ENCODE measurements around the gene PDXP.
A peak's percentile ranks its signal among the peaks of the same experiment; 100 is the strongest.

PDXP gene

DNA sequence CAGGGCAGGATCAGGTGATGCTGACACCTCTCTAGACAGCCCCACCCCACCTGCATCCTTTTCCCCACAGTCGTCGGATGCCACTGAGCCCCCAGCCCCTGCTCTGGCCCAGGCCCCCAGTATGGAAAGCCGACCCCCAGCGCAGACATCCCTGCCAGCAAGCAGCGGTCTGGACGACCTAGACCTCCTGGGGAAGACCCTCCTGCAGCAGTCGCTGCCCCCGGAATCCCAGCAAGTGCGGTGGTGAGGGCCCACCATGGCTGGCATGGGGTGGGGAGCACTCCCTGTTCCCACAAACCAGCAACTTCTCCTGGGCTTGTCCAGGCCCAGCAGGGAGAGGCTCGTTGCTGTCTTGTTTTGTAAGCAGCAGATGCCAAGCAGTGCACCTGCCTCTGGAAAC, 28.6 kb upstream of the PDXP start:
- DNase-seq: no peak

DNA sequence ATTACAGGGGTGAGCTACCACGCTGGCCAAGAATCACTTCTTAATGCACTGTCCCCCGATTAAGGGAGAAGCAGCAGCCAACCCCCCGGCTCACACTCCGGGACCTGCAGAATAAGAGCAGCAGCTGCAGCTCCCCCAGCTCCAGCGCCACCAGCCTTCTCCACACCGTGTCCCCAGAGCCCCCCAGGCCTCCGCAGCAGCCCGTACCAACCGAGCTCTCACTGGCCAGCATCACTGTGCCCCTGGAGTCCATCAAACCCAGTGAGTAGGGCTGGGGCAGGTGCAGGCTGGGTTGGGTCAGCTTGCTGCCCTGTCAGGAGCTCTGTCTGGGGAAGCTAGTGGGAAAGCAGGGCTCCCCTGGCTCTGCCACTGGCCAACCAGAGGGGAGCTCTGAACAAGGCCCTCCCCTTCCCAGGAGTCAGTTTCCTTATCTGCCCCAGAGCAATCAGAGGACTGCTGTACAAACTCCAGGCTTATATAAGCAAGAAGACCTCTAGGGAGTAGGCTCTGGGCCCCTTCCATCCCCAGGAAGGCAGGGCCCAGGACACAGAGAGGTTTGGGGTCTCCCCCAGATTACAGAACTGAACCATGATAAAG, 27.6 kb upstream of the PDXP start:
- no peak for DNase-seq

DNA sequence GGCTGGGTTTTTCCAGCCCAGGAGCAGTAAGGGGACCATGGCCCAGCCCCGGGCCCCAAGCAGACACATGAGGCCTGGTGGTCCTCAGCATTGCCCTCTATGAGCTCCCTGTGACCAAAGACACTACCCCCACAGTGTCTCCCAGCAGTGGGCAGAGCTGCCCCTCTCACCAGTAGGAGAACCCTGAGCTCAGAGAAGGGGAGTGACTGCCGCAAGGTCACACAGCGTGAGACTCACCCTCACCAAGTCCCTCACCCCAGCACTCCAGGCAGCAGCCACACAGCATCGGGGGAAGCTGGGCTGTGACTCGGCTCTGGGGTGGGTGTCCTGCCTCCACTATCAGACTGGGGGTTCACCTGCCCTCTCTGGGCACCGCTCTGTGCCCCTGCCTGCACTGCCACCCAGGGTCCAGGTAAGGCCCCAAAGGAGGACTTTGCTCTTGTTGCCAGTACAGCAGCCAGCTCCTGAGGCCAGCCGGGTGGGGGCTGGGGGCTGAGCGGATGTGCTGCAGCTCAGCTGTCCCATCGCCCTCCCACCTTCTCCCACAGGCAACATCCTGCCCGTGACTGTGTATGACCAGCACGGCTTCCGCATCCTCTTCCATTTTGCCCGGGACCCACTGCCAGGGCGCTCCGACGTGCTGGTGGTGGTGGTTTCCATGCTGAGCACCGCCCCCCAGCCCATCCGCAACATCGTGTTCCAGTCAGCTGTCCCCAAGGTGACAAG, 26.9 kb upstream of the PDXP start:
- no peak for DNase-seq

DNA sequence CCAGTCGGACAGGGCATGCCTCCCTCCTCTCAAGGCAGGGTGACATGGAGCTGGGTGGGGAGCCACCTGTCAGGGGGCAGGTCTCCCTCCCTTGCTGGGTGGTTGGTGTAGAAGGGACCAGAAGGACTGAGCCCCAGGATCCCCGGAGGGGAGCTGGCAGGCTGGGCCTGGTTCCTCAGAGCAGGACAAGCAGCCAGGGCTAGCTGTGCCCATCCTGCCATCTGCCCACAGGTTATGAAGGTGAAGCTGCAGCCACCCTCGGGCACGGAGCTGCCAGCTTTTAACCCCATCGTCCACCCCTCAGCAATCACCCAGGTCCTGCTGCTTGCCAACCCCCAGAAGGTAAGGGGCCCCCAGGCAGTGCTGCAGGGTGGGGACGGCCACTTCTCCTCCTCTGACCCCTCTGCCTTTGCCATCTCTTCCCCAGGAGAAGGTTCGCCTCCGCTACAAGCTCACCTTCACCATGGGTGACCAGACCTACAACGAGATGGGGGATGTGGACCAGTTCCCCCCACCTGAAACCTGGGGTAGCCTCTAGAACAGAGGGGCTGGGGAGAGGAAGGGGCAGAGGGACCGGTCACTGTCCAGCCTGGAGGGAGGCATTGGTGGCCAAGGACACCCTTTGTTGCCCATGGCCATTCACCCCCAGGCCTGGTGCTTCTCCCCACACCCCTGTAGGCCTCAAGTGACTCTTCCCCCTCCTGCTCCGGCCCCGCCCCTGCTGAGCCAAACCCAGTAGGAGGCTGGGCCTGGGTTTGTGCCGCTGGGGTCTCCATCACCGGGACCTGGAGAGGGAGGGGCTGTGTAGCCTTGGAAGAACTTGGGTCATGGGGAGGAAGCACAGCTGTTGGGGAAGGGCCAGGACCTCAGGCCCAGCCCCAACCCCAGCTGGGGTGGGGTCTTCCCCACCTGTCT, 26.1 kb upstream of the PDXP start:
- DNase-seq: no peak

DNA sequence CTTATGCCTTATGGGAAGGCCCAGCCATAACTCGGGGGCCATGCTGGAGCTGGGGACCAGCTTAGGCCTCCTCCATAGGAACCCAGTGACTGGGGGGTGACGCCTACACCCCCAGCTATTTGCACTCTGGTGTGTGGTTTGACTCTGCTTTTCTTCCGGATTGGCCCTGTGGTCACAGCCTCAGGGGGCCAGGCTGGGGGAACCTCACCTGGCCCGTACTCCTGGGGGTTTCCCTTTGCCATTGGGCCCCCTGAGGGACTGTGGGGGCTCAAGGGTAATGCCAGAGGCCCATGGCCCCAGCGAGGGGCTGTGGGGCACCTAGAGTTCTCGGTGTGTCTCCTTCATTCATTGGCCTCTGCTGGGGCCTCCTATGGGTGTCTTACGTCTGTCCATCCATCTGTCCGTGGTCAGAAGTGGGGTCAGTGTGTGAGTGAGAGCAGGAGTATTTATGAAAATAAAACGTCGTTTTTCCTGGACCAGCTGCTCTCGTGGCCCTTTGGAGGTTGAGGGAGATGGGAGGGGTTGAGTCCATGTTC, 25.4 kb upstream of the PDXP start:
- DNase-seq: no peak

DNA sequence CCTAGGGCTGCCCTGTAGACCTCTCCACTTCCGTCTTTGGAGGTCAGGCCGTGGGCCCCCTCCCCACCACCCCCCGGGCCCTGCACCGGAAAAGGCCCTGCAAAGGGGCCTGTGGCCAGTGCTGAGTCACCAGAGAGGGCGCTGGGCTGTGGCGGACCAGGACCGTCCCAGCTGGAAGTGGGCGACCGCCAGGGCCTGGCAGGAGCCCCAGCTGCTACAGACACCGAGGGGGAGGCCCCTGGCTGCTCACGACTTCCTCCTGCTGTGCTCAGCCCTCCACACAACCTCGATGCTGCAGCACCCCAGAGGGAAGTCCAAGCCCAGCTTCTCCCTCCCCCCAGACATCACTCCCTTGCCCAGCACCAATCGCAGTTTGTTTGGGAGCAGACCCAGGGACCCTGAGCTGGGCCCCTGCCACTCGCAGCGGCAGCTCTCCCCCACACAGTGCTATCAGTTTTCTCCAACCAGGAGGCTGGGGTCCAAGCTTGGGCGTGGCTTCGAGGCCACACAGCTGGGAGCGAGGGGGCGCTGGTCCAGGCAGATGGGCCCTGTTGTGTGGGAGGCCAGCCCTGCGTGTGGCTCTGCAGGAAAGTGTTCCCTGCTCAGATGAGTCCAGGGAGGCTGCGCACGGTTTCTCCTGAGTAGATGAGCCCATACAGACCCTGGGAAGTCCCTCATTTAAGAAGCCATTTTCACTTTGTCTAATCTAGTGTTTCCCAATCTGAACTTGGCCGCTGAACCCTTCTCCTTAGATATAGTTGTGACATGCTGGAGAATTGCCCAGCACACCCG, 24.7 kb upstream of the PDXP start:
- peak; percentile 33 for DNase-seq

DNA sequence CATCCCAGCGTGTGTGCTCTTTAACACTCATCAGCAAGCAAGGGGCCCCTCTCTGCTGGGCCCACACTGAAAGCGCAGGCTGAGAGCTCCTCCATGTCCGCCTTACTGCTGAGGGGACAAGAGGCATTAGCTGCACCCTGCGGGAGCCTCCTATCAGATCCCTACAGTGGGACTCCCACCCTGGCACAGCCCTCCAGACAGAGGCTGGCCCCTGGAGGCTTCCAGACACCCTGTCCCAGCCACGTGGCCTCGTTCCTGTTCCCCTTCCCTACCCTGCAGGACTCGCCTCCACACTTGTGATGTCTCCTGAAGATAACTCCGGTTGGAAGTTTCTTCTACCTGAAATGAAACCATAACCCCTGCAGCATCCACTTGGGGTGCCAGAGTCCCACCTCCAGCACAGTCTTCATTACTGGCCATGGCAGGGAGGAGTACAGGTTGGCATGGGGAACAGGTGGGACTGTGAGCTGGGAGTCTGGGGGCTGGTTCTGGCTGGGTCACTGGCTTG, 24.1 kb upstream of the PDXP start:
- DNase-seq: no peak

DNA sequence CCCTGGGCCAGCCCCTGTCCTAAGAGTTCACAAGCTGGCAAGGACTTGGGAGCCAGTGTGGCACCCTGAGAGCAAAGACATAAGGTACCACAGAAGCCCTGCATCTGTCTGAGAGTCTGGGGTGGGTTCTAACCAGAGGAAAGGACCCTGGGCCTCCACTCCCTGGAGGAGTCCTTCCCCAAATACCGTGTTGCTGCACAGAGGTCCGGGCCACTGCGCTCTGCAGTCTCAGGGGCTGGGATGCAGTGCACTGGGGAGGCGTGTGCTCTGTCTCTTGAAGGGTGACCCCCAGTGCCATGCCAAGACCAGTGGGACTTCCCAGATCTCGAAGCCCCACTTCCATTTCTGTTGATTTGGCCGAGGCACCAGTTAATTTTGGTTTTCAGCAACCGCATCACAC, 23.4 kb upstream of the PDXP start:
- no peak for DNase-seq

DNA sequence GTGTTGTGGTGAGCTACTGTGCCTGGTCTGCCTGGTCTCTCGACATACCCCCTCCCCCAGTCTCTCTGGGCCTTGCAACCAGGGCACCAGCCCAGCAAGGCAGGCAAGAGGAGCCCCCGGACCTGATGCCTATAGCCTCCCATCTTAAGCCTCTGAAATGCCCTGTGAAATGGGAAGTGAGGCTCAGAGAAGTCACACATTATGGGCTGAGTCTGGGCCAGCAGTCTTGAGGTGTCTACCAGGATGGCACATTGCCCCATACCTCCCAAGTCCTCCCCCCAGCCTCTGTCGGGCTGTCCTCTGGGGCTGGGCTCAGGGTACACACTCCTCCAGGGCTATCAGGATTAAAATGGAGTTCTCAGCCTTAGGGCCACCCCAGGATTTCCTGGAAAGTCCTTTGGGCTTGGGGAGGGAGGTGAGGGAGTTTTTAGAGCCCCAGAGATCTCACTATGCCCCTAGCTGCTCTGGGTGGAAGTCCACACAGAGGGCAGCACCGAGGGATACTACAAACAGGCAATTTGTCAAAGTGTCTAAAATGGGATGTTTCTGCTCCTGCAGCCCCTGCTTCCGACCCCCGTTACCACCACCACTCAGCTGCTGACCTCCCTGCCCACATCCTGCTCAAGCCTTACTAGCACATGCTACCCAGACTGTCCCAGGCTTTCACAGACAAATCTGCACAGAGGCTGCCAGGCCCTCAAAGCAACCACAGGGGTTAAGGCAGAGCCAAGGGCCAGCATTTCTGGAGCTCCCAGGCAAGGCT, 22.2 kb upstream of the PDXP start:
- no peak for DNase-seq

DNA sequence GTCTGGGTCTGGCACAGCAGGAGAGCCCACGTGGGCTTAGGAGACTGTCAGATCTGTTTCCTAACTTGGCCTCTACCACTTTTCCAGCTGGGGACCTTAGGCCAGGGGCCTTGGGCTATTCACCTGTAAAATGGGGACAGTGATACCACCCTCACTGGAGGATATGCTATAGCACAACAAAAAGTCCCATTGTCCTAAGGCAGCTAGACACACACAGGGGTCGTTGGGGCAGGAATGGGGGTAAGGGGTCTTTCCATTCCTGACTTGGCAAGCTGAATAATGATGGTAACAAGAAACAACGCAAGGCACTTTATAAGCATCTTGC, 21.6 kb upstream of the PDXP start:
- DNase-seq: no peak

DNA sequence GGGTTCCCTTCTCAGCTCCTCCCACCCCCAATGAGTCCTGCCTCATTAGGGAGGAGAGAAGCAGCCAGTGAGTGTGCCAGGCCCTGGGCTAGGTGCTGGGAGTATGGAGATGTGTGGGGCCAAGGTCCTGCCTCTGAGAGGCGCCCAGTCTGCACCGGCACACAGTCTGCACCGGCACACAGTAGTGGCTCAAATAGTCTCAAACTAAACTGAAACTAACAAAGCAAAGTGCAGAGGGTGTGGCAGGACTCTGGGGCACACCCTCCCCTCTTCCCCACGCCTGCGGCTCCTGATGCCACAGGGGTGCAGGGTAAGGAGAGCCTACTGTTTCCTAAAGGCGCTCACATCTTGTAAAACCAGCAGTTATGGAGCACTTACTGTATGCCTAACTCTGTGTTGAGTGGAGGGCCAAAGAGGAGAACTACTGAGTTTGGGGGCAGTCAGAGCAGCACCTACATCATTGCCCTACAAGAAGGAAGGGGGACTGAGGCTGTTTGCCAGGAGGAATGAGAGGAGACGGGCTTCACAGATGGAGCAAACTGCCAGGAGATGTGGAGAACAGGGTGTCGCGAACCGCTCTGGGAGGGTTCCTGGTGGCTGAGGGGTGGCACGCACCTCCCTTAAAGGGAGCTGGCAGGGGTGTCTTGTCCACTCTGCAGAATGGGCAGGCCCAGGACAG, 20.0 kb upstream of the PDXP start:
- no peak for DNase-seq

DNA sequence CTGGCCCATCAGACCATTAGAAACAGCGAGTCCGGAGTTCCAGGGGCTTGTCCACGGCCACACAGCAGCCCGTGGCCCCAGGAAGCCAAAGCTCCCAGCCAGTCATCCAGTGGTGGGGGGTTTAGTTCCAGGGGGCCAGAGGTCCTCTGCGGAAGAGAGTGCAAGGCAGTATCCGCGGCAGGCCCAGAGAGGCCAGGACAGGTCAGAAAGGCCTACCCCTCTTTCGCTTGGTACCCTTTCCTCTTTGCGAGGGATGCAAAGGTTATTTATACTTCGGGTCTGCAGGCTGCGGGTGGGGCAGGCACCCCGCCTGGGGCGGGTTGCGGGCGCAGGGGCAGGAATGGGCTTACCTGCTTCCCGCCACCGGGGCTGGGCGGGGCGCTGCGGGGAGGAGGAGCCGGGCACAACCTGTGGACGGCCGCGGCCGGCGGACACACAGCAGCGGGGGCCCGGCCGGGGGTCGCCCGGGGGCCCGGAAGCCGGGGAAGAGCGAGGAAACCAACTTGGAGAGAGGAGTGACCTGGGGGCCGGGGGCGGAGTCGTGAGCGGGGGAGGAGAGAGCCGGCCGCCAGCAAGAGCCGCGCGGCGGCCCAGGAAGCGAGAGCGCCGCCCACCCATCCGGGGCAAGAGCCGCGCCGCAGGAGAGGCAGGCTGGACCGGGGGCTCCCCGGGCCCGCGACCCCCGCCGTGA, 19.3 kb upstream of the PDXP start, which contains the start of gene SH3BP1:
Gene SH3BP1 (plus strand): TSS at position 600 of the 691 bp plus-strand sequence. CDS start 119 bp downstream, outside the sequence.
- DNase-seq: peak; percentile 47

DNA sequence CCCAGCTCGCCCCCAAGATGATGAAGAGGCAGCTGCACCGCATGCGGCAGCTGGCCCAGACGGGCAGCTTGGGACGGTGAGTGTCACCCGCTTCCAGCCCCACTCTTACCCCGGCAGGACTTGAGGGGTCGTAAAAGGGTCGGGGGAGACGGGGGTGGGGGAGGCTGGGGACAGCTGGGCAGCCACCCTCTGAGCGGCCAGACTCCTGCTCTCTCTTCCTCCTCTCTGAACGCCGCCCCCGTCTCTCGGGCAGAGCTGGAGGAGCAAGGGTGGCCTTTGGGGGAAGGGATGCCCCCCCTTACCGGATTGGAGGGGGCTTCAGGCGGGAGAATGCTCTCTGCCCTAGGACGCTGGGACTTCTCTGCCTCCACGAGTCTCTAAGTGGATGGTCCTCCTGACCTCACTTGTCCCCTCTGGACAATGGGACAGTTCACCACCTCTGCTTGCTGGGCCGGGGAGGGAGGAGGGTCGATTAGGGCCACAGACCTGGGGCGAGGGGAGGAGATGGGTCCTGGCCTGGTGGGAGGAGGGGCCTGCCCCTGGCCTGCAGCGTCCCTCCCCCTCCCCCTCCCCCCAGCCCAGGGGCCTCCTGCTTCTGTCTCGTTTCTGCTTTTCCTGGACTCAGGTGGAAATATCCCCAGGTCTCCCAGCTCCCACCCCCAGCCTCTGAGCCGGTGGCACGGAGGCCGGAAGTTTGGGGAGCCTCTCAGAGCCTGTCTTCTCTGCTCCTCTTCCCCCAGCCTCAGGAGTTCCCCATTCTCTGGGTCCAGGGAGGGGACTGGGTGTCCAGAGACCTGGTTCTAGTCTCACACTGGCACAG, 18.5 kb upstream of the PDXP start:
- DNase-seq: no peak

DNA sequence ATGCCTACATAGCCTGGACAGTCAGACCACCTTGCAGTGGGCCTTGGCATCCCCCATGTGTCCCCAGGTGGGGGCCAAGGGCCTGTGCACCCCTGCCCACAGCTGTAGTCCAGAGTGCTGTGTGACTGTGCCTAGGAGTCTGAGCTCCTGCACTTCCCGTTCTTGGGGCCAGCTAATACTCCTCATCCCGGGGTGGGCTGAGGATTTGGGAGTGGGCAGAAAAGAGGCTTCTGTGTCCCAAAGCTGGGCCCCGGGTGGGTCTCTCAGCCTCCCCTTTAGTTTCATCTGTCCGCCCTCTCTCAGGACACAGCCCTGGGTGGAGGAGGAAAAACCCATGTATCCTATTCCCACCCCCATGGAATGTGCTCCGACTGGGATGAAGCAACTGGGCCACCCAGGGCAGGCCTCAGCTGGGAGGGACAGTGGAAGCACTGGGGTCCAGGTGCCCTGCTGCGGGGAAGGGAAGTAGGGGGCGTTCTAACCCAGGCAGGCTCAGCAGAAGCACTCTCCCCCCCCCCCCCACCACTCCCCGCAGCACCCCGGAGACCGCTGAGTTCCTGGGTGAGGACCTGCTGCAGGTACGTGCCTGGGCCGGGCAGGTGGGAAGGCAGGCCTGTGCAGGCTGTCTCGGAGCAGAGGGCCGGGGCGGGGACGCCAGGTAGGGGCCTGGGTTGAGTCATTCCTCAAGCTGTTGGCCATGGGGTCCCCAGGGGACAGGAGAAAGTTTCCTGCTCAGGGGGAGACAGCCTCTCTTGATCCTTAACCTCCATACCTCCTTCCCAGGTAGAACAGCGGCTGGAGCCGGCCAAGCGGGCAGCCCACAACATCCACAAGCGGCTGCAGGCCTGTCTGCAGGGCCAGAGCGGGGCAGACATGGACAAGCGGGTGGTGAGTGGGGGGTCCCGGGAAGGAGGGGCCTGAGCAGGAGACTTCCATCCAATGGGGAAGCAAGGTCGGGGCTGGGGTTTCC, 17.6 kb upstream of the PDXP start:
- DNase-seq: peak; percentile 69

DNA sequence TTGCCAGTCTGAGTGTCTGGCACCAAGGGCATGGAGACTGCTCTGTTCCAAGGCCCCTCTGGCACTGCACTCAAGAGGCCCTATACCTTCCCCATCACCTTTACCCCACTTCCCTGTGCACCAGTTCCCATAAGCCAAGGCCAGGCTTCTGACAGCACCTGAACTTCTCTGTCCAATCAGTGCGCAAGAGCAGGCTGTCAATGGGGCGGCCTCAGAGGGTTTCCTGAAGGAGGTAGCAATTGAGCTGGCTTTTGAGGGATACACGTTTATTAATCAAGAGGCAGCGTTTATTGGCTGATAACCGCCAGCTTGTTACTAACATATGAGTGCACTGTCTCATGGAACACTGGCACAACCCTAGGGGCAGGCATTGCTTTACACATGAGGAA, 17.0 kb upstream of the PDXP start:
- DNase-seq: no peak

DNA sequence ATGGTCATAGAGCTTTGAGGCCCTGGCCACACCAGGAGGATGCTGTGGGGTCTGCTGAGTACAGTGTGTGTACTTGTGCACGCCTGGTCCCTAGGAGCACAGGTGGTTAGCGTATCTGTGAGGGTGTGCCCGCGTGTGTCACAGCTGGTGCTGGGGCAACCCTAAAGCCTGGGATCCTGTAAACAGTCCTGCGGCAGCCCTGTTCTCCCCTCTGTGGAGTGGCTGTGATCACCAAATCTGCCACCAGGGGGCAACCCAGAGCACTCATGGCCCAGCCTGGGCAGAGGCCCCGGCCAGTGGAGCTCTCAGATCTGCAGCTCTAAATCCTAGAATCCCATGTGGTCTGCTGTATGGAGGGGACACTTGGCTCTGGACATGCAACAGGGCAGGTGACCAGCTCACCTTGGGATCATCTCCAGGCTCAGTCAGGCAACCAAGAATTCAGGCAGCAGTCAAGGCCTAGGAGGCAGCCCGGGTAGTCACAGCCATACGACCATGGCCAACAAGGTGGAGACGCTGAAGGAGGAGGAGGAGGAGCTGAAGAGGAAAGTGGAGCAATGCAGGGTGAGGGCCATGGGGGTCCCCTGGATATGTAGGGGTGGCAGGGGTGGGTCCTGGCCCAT, 15.2 kb upstream of the PDXP start:
- DNase-seq: peak; percentile 43

DNA sequence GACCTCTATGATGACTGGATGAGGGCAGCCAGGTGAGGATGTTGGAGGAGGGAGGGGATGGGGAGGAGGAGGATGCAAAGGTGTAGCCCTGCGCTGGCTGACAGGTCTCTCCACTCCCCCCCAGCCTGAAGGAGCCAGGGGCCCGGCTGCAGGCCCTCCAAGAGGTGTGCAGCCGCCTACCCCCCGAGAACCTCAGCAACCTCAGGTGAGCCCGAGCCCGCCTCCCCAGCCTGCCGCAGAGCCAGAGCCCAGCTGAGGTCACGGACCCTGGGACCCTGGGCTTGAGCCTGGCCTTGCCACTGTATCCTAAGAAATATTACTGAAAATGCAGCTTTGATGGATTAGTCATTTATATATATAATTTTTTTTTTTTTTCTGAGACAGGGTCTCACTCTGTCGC, 11.2 kb upstream of the PDXP start:
- DNase-seq: no peak

DNA sequence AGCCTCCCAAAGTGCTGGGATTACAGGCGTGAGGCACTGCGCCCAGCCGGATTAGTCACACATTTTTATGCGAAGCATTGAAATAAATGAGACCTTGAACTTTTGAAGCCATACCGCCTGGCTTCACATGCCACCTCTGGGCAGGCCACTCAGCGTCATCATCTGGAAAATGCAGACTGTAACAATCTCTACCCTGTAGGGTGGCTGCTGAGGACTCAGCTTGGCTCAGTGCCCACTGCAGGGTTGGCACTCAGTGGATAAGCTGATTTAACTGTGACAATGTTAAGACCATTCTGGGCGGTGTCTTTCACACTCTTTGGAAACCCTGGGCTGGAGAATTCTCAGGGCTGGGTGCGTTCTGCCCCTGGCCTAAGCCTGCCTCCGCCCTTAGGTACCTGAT, 10.6 kb upstream of the PDXP start:
- no peak for DNase-seq
